NOMO-1 treated with dmso at 0.1 percent for 144 hours (cell line): ENCODE results near the gene ASGR2.
"Not testable (repeated sequence)": the region's sequence is repeated elsewhere in the genome, so short reads cannot be mapped to it uniquely, and the experiment has no call there.

Source experiments
- DNase-seq: peaks from one replicate; lab custom pipeline; 2025; ENCODE audit not compliant: unreplicated experiment; lab: John Stamatoyannopoulos, UW

ASGR2 gene

GRCh38 chr17:7126386-7126785 lies 11.8 kb upstream of the ASGR2 start:
- DNase-seq, result not testable (repeated sequence)

GRCh38 chr17:7124923-7125322 lies 10.3 kb upstream of the ASGR2 start:
- DNase-seq, result no peak

DNA sequence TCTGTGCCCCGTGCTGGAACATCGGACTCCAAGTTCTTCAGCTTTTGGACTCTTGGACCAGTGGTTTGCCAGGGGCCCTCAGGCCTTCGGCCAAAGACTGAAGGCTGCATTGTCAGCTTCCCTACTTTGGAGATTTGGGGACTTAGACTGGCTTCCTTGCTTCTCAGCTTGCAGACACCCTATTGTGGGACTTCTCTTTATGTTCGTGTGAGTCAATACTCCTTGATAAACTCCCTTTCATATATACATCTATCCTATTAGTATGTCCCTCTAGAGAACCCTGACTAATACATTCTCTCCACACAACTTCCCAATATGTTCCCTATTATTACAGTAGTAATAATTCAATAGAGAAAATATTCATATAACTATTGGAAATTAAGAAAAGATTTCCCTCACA lies 9.2 kb upstream of the ASGR2 start:
- no peak for DNase-seq

DNA sequence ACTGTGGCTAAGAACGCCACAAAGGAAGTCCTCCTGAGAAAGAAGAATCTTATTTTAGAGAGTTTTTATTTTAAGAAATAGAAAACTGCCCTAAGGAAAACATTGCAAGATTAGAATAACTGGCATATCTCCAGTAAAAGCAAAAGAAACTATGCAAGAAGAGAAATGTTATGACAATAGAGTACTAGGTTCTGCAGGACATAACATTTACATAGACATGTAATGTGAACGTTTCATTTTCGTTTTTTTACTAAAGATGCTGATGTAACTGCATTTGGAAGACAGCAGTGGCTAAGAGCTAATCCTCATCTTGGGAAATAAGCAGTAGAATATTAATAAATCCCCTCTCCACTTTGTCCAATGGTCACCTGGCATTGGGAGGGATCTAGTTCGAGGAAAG lies 7.8 kb upstream of the ASGR2 start:
- no peak for DNase-seq

DNA sequence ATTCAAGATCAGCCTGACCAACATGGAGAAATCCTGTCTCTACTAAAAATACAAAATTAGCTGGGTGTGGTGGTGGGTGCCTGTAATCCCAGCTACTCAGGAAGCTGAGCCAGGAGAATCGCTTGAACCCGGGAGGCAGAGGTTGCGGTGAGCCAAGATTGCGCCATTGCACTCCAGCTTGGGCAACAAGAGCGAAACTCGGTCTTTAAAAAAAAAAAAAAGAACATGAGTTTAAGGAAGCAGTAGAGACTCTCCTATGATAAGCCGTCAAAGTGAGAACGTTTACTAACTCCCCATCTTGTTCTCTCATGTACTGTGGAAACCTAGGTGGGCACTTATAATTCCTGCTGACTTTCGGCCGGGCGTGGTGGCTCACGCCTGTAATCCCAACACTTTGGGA lies 6.0 kb upstream of the ASGR2 start:
- peak; percentile 48 for DNase-seq

GRCh38 chr17:7120123-7120522 lies 5.5 kb upstream of the ASGR2 start:
- DNase-seq, result no peak

- DNase-seq, result no peak
Measured at GRCh38 chr17:7119314-7119713, 4.7 kb upstream of the ASGR2 start.

DNA sequence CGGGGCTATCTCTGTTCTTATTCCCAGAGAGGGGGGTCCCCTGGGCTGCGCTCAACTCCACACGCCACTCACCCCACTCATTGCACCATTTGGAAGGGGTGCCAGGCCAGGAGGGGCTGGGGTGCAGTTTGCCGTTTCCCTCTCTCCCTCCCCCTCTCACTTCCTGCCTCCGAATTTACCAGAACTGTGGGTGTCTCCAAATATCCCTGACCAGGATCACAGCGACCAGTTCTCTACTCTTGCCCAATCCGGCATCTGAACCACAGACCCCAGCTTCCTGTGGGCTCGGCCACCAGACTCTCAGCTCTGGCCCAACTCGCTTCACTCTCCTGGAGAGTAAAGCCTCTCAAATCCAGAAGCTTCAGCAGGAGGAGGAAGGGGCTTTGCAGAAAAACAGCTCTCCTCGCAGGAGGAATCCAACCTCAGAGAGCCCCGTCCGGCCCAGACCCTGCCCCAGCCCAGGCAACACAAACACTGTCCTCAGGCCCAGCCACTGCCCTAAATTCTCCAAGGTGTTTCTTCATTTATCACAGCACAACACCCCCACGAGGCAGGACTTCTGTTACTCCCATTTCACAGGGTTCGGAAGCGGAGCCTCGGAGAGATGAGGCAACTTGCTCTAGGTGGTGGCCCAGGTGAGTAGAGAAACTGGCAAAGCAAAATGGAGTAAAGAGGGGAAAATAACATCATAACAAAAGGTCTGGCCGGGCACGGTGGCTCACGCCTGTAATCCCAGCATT lies 423 bp upstream of the ASGR2 start:
- peak; percentile 84 for DNase-seq

GRCh38 chr17:7113273-7114071 lies 1.1 kb downstream of the ASGR2 start:
- DNase-seq, result no peak

- no peak for DNase-seq
Measured at GRCh38 chr17:7112510-7113108, 2.0 kb downstream of the ASGR2 start.

DNA sequence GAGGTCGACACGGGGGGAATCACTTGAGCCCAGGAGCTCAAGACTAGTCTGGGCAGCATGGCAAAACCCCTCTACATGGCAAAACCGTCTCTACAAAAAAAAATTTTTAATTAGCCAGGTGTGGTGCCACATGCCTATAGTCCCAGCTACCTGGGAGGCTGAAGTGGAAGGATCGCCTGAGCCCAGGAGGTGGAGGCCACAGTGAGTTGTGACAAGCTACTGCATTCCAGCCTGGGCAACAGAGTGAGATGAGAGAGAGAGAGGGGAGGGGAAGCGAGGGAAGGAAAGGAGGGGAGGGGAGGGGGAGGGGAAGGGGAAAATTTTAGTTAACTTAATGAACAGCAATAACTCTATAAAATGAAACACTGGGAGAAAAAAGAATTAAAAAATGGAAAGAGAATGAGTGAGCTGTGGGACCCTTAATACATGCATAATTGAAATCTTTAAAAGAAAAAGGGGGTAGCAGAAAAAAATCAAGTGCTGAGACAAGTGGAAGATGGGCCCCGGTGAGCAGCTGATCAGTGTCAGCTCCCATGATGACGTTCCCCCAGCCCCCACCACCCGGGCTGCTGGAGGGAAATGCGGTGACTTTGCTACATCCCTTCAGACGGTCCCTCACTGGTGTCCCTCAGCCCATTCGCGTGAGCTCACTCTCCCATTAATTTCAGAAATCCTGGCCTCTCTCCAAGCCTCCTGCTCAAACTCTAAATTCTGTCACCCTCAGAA lies 2.7 kb downstream of the ASGR2 start:
- DNase-seq, result no peak

GRCh38 chr17:7110617-7111306 lies 3.9 kb downstream of the ASGR2 start:
- DNase-seq, result no peak

DNA sequence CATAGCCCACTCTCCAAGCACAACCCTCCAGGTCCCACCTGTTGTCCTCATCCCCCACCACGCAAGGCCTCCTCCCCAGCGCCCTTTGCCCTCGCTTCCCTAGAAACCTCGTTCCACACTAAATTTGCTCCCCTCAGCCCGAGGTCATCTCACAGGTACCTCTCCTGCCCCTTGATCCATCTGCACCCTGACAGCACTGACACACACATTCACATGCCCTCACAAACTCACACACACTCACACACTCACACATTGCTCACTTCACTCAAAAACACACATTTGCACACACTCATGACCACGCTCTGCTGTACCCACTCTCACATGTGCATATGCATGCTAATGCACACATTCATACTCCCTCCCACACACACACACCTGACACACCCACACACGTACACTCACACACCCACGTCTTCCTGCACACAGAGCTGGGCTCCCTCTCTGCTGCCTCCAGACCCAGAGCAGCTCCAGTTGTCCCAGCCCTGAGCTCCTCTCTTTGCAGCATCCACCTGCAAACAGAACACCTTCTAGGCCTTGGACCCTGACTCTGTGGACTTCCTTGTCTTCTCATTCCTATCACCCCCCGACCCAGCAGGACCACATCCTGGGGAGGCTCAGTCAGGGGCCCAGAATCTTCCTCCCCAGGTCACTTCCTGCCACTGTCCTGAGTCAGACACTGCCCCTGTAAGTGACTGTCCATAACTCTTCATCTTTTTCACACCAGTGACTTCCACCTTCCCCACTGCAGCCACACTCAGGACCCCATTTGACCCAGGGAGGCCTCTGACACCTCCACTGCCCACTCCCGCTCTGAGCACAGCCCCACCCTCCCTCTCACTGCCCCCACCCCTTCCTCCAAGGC lies 4.9 kb downstream of the ASGR2 start:
- no peak for DNase-seq

DNA sequence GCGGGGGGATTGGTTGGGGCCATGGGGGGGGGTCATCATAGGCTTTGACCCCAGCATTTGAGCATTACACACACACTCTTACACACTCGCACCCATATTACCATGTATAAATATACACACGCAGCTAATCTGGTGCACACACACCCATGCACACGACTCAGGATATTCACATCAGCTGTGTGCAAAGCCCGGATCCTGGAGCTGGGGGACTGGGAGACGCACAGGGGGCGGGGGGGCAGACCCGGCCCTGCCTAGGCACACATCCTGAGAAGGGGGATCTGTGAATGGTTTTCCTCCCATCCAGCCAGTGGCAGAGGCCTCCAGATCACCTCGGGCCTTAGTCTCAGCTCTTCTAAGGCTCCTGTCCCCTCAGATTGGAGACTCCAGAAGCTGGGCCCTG lies 5.6 kb downstream of the ASGR2 start:
- DNase-seq, result no peak

DNA sequence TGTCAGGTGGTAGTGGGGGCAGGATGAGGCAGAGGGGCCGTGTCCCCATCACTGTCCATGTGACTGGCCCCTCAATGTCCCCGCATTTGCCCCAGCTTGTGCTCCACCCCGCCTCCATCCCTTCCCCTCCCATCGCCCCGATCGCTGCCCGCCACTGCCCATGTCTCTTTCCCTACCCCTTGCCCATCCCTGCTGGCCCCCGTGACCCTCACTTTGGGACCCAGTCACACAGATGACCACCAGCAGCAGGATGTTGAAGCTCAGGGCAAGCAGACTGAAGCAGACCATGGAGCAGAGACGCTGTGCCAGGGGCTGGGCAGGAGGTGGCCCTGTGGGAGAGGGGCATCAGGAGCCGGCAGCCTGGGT lies 6.1 kb downstream of the ASGR2 start:
- no peak for DNase-seq

GRCh38 chr17:7107795-7108559 lies 6.6 kb downstream of the ASGR2 start:
- DNase-seq, result no peak

DNA sequence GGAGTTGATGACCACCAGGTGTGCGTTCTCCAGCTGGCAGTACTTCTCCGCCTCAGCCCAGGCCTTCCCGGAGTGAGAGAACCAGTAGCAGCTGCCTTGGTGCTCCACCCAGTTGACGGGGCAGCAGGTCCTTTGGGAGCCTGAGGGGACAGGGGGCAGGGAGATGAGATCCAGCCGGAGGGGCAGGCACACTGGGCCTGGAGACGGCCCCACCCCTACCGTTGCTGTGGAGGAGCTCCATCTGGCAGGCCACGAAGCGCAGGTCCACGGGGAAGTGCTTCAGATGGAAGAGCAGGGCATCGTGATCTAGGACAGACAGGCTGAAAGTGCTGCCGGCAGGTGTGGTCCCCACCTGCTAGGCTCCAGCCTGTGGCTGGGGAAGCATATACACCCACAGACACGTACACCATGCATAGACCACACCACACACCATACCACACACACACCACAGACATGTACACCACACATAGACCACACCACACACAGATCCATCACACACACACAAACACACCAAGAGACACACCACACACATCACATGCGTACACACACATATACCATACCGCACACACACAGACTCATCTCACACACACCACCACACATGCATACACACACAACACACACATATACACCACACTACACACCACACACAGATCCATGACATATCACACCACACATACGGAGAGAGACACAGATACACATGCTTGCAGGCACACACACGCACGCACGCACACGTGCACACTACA lies 7.4 kb downstream of the ASGR2 start:
- no peak for DNase-seq

GRCh38 chr17:7102421-7102820 lies 12.2 kb downstream of the ASGR2 start:
- no peak for DNase-seq

GRCh38 chr17:7101531-7101930 lies 13.1 kb downstream of the ASGR2 start:
- no peak for DNase-seq
